CD4-positive, alpha-beta T cell (primary cell): ENCODE measurements around the gene AEBP1. TPM values are rescaled to one million over a fixed set of nuclear protein-coding genes. Genes with fewer than 3 reads are reported as not detected.

Source experiments
- ATAC-seq: fragments of 200-7000 bp; cut with Tn5 transposase; one replicate; pipeline ENCODE4 v1.10.0; 2022; ENCODE audit warnings: mild to moderate bottlenecking; ENCODE audit not compliant: poor library complexity
- CTCF ChIA-PET: fragments of 350-600 bp; sonication (Branson Sonifier 250); formaldehyde crosslinking; loops from one replicate; lab custom pipeline; 2021; ENCODE audit warnings: antibody characterized with exemption, inconsistent platforms; lab: Charles Lee
- POLR2A ChIA-PET: fragments of 350-600 bp; sonication (Branson Sonifier 250); formaldehyde crosslinking; loops from one replicate; lab custom pipeline; 2021; ENCODE audit warnings: antibody characterized with exemption, inconsistent platforms; lab: Charles Lee
- DNase-seq, 14 experiments: peaks; one replicate each; pipeline ENCODE4 v3.0.0-alpha.2; 2013 to 2020; ENCODE audit warnings: mixed read lengths in 2 of 14
- H3K27ac ChIP-seq, 2 donors: one replicate each; pipeline versions ENCODE4 v1.5.1 to v1.7.0; 2013; ENCODE audit warnings: low read length in 2 of 2, low read depth in 1 of 2, mild to moderate bottlenecking in 1 of 2
- H3K27me3 ChIP-seq, 2 experiments: 1 replicate in 1 of 2; 2 replicates in 1 of 2; pipeline versions ENCODE4 v1.6.1 to v1.7.0; 2013; ENCODE audit warnings: low read length in 2 of 2, control low read depth in 1 of 2, mild to moderate bottlenecking in 1 of 2, moderate library complexity in 1 of 2; ENCODE audit not compliant: insufficient read depth in 2 of 2, control insufficient read depth in 1 of 2
- H3K36me3 ChIP-seq: one replicate; pipeline ENCODE4 v1.6.1; 2013; ENCODE audit warnings: low read length, control low read depth; ENCODE audit not compliant: insufficient read depth
- H3K4me1 ChIP-seq: one replicate; pipeline ENCODE4 v1.6.1; 2013; ENCODE audit warnings: low read length, control low read depth; ENCODE audit not compliant: insufficient read depth
- H3K4me3 ChIP-seq: one replicate; pipeline ENCODE4 v1.5.1; 2013; ENCODE audit warnings: mild to moderate bottlenecking, low read length, moderate library complexity
- H3K9me3 ChIP-seq, 2 experiments: 1 replicate in 1 of 2; 2 replicates in 1 of 2; pipeline versions ENCODE4 v1.6.1 to v1.7.0; 2013; ENCODE audit warnings: low read length in 2 of 2, mild to moderate bottlenecking in 2 of 2, control low read depth in 1 of 2, moderate library complexity in 1 of 2; ENCODE audit not compliant: control insufficient read depth in 1 of 2, insufficient read depth in 1 of 2
- H3K27ac Mint-ChIP-seq: one replicate; pipeline ENCODE4 v1.8.0; 2020; ENCODE audit warnings: mixed read lengths
- H3K27me3 Mint-ChIP-seq: one replicate; pipeline ENCODE4 v1.8.0; 2021; ENCODE audit warnings: mixed read lengths
- H3K36me3 Mint-ChIP-seq: one replicate; pipeline ENCODE4 v1.8.0; 2021; ENCODE audit warnings: low read depth, mixed read lengths
- H3K4me1 Mint-ChIP-seq: one replicate; pipeline ENCODE4 v1.8.0; 2021; ENCODE audit warnings: low read depth, mixed read lengths
- H3K4me3 Mint-ChIP-seq: one replicate; pipeline ENCODE4 v1.8.0; 2020; ENCODE audit warnings: mild to moderate bottlenecking, mixed read lengths
- H3K9me3 Mint-ChIP-seq: one replicate; pipeline ENCODE4 v1.8.0; 2020; ENCODE audit warnings: mixed read lengths
- intact Hi-C, 2 experiments: fragments of 100-400 bp; cut with DNase I in 1 of 2; cut with micrococcal nuclease in 1 of 2; formaldehyde crosslinking; loops; one replicate each; pipeline versions ENCODE4 v1.15.1 to v1.9.0; 2023 to 2025; cut with DNase I, micrococcal nuclease
- total RNA-seq, 174 experiments: library from RNA in 2 of 174; stranded (reverse) in 2 of 174; gene quantifications; one replicate each; pipeline ENCODE4 v1.2.3 and lab custom pipeline; 2021 to 2026
- TF ChIP-seq, protein P1 (sequence below): fragments of 200-600 bp; IDR thresholded peaks from one replicate; pipeline ENCODE4 v1.8.0; 2022; ENCODE audit warnings: antibody characterized with exemption, mild to moderate bottlenecking

Gene AEBP1
- total RNA-seq, 2 experiments from 2014 or later = 20.3 to 21.3 TPM

DNA sequence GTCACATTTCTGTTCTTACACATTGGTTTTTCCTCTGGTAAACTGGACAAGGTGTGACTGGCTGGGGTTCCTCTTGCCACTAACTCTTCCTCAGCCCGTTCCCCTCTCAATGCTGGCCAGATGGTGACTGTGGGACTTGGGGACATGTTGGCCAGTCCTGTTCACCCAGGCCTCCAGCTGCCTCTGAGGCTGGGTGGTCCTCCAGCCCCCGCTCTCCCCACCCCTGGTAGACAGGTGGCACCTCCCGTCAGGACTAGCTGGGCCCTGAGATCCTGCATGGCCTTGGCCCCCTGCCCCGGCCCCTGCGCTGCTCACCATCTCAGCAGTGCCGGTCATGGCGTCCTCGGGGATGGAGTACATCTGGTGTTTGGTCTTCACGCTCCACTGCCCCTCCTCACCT lies 47.8 kb downstream of the AEBP1 start:
- H3K9me3 Mint-ChIP-seq = no peaks in the 10 kb centered on the region
- CTCF ChIA-PET = no interaction called here
- TF ChIP-seq, protein P1, sequence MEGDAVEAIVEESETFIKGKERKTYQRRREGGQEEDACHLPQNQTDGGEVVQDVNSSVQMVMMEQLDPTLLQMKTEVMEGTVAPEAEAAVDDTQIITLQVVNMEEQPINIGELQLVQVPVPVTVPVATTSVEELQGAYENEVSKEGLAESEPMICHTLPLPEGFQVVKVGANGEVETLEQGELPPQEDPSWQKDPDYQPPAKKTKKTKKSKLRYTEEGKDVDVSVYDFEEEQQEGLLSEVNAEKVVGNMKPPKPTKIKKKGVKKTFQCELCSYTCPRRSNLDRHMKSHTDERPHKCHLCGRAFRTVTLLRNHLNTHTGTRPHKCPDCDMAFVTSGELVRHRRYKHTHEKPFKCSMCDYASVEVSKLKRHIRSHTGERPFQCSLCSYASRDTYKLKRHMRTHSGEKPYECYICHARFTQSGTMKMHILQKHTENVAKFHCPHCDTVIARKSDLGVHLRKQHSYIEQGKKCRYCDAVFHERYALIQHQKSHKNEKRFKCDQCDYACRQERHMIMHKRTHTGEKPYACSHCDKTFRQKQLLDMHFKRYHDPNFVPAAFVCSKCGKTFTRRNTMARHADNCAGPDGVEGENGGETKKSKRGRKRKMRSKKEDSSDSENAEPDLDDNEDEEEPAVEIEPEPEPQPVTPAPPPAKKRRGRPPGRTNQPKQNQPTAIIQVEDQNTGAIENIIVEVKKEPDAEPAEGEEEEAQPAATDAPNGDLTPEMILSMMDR = no peak
- H3K27me3 Mint-ChIP-seq = no peaks in the 10 kb centered on the region
- H3K27ac ChIP-seq = no peak overlapping the region
- H3K4me1 ChIP-seq = no peaks in the 10 kb centered on the region
- no peaks in the 10 kb centered on the region for H3K36me3 ChIP-seq
- no peak overlapping the region for H3K4me3 Mint-ChIP-seq
- no peaks in the 10 kb centered on the region for H3K27me3 ChIP-seq
- intact Hi-C loops = no loop called here
- H3K36me3 Mint-ChIP-seq = no peaks in the 10 kb centered on the region
- no peak overlapping the region for H3K4me3 ChIP-seq
- H3K9me3 ChIP-seq = no peaks in the 10 kb centered on the region
- POLR2A ChIA-PET = no interaction called here
- no peaks in the 10 kb centered on the region for H3K4me1 Mint-ChIP-seq
- no peak overlapping the region for H3K27ac Mint-ChIP-seq
- DNase-seq (peak in 1 of 14 experiments; percentile 24), ATAC-seq (no peak)

DNA sequence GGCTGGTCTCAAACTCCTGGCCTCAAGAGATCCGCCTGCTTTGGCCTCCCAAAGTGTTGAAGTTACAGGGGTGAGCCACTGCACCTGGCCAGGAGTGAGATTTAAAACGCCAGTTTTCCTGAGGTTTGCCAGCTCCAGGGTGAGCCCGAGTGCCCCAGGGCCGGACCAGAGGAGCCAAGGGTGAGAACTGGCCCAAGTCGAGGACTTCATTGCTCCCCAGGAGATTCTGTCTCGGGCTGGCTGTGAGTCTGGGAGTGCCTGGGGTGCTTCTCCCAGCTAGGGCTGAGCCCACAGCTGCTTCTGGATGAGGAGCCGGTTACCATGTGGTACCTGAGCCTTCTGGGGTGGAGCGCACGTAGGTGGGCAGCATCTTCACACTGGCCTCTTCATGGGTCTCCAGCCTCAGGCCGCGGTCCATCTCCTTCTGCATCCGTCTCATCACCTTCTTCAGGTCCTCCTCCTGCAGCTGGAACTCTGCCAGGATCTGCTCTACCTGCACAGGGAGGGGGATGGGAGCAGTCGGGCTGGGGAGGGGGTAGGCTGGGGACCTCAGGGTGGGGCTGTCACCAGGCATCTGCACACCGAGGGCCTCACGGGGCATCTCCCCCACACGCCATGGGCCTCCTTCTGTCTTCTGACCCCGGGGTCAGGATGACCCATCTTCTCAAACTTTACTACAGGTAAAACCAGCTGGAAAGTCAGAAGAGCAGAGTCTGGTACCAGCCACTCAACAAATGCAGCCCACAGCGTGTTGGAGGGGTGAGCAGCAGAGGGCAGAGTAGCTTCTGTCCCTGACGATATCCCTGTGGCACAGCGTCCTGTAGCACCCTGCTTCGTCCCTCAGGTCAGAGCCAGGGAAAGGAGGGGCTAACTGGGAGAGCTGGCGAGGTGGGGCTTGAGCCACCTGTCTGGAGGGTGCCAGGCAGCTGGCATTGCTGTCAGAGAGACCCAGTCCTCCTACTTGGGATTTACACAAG lies 49.1 kb downstream of the AEBP1 start:
- TF ChIP-seq, protein P1 = no peak
- Mint-ChIP-seq H3K9me3 (no peaks in the 10 kb centered on the region), H3K4me3 (no peak overlapping the region), H3K4me1 (no peaks in the 10 kb centered on the region), H3K27ac (no peak overlapping the region), H3K27me3 (no peaks in the 10 kb centered on the region), H3K36me3 (no peaks in the 10 kb centered on the region)
- Histone ChIP-seq H3K4me3 (no peak overlapping the region), H3K27me3 (no peaks in the 10 kb centered on the region), H3K4me1 (no peaks in the 10 kb centered on the region), H3K9me3 (no peaks in the 10 kb centered on the region), H3K27ac (no peak overlapping the region), H3K36me3 (no peaks in the 10 kb centered on the region)
- DNase-seq (peak in 1 of 14 experiments; percentile 25), ATAC-seq (no peak)
- ChIA-PET CTCF (interaction anchor here (0.7 kb wide), 1 partner anchor 214 kb away, joined by 4 read pairs; no protein-coding TSS in a partner anchor), POLR2A (no interaction called here)
- intact Hi-C loops = no loop called here

DNA sequence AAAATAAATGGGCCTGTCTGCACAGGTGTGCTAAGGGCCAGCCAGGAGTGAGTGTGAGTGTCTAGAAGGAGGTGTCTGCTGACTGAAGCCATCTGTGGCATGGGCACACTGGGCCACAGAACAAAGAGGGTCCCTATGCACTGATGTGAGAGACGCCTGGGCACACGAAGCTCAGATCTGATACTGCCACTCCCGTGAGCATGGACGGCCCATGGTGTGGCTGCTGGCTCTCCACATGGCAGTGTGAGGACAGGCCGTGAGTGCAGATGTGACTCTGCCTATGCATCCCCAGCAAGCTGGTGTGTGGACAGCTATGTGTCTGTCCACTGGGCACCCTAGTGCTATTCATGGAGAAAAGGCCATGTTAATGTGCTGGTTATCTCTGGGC lies 49.8 kb downstream of the AEBP1 start:
- ATAC-seq = no peak
- TF ChIP-seq, protein P1 = no peak
- CTCF ChIA-PET = no interaction called here
- Histone ChIP-seq H3K4me1 (no peaks in the 10 kb centered on the region), H3K9me3 (no peaks in the 10 kb centered on the region), H3K27me3 (no peaks in the 10 kb centered on the region), H3K27ac (no peak overlapping the region), H3K4me3 (no peak overlapping the region), H3K36me3 (no peaks in the 10 kb centered on the region)
- no peak overlapping the region for H3K4me3 Mint-ChIP-seq
- no peak overlapping the region for H3K27ac Mint-ChIP-seq
- intact Hi-C loops = no loop called here
- H3K4me1 Mint-ChIP-seq = no peaks in the 10 kb centered on the region
- no peaks in the 10 kb centered on the region for H3K9me3 Mint-ChIP-seq
- POLR2A ChIA-PET = no interaction called here
- H3K36me3 Mint-ChIP-seq = no peaks in the 10 kb centered on the region
- DNase-seq = peak in 1 of 14 experiments; percentile 28
- no peaks in the 10 kb centered on the region for H3K27me3 Mint-ChIP-seq
